K562 (cell line): Measurements from ENCODE around the gene CIART. TPM values are rescaled to one million over a fixed set of nuclear protein-coding genes. Genes with fewer than 3 reads are reported as not detected.
A peak's percentile ranks its signal among the peaks of the same experiment; 100 is the strongest.

ENCODE experiments used
- CBX5 ChIP-seq: IDR thresholded peaks from 2 replicates; pipeline ENCODE4 v1.6.1; 2014; ENCODE audit warnings: low read depth, borderline replicate concordance
- DMBX1 ChIP-seq: fragments of 250-450 bp; sonication (Bioruptor Pico); IDR thresholded peaks from 2 replicates; pipeline ENCODE4 v1.8.0; 2022; ENCODE audit warnings: inconsistent platforms, mild to moderate bottlenecking, moderate library complexity, borderline replicate concordance
- EZH2 ChIP-seq: IDR thresholded peaks from 2 replicates; pipeline ENCODE4 v1.6.1; 2012; ENCODE audit warnings: low read depth, mild to moderate bottlenecking, inconsistent platforms, low read length, borderline replicate concordance
- FOXK2 ChIP-seq, 2 experiments: fragments of 450-650 bp; IDR thresholded peaks in 1 of 2; conservative IDR thresholded peaks in 1 of 2; 2 replicates each; pipeline ENCODE4 v1.6.1; 2016; ENCODE audit warnings: low read depth in 2 of 2, mild to moderate bottlenecking in 1 of 2
- FUS ChIP-seq: fragments of 200-400 bp; formaldehyde crosslinking; optimal IDR thresholded peaks from 2 replicates; pipeline ENCODE3; 2017; ENCODE audit warnings: low read depth, low read length
- GABPB1 ChIP-seq: sonication (generic); formaldehyde crosslinking; IDR thresholded peaks from 2 replicates; pipeline ENCODE4 v1.8.0; 2022; ENCODE audit warnings: mild to moderate bottlenecking, missing genetic modification reagents
- HDAC6 ChIP-seq: IDR thresholded peaks from 2 replicates; pipeline ENCODE4 v1.6.1; 2012; ENCODE audit warnings: low read depth, mild to moderate bottlenecking, control low read depth, inconsistent platforms, low read length, moderate library complexity
- KDM2B ChIP-seq: fragments of 250-450 bp; sonication (Bioruptor Pico); IDR thresholded peaks from 2 replicates; pipeline ENCODE4 v1.8.0; 2021; ENCODE audit warnings: mild to moderate bottlenecking, moderate library complexity
- MYNN ChIP-seq, 2 experiments: sonication (generic); formaldehyde crosslinking in 1 of 2; IDR thresholded peaks; 2 replicates each; pipeline versions ENCODE4 v1.5.0 to v1.6.1; 2016 to 2020; ENCODE audit warnings: antibody characterized with exemption in 1 of 2, missing genetic modification reagents in 1 of 2
- NCOA6 ChIP-seq: fragments of 450-650 bp; IDR thresholded peaks from 2 replicates; pipeline ENCODE4 v1.6.1; 2017; ENCODE audit warnings: mild to moderate bottlenecking
- NEUROD1 ChIP-seq: fragments of 150-350 bp; IDR thresholded peaks from 2 replicates; pipeline ENCODE4 v1.6.1; 2014; ENCODE audit warnings: borderline replicate concordance, low read length, low read depth; ENCODE audit not compliant: partially characterized antibody
- NFE2L1 ChIP-seq: fragments of 450-650 bp; IDR thresholded peaks from 2 replicates; pipeline ENCODE4 v1.6.1; 2016; ENCODE audit warnings: missing genetic modification characterization, low read depth, mild to moderate bottlenecking, missing compliant biosample characterization, moderate library complexity, borderline replicate concordance
- NUFIP1 ChIP-seq: fragments of 450-650 bp; IDR thresholded peaks from 2 replicates; pipeline ENCODE4 v1.6.1; 2018; ENCODE audit not compliant: partially characterized antibody
- PCBP2 ChIP-seq: fragments of 200-400 bp; formaldehyde crosslinking; IDR thresholded peaks from 2 replicates; pipeline ENCODE4 v1.6.1; 2018; ENCODE audit warnings: low read length, low read depth, mild to moderate bottlenecking, moderate library complexity; ENCODE audit not compliant: poor library complexity, severe bottlenecking
- RCOR1 ChIP-seq, 2 experiments: IDR thresholded peaks; 2 replicates each; pipeline ENCODE4 v1.6.1; 2012; ENCODE audit warnings: low read depth in 2 of 2, low read length in 2 of 2, borderline replicate concordance in 1 of 2, improper control_type of control experiment in 1 of 2
- RFX1 ChIP-seq: fragments of 450-650 bp; IDR thresholded peaks from 2 replicates; pipeline ENCODE4 v1.6.1; 2016; ENCODE audit warnings: mild to moderate bottlenecking, moderate library complexity
- RNF2 ChIP-seq: sonication (generic); IDR thresholded peaks from 2 replicates; pipeline ENCODE4 v1.6.1; 2016
- SAFB2 ChIP-seq: fragments of 200-400 bp; formaldehyde crosslinking; IDR thresholded peaks from 2 replicates; pipeline ENCODE4 v1.6.1; 2018; ENCODE audit warnings: borderline replicate concordance, low read length, low read depth, moderate library complexity; ENCODE audit not compliant: severe bottlenecking
- SMARCB1 ChIP-seq: IDR thresholded peaks from 2 replicates; pipeline ENCODE4 v1.6.1; 2011; ENCODE audit warnings: improper control_type of control experiment, low read depth; ENCODE audit not compliant: insufficient read length
- SRSF7 ChIP-seq: fragments of 200-400 bp; formaldehyde crosslinking; optimal IDR thresholded peaks from 2 replicates; pipeline ENCODE3; 2017; ENCODE audit warnings: mild to moderate bottlenecking, low read depth, low read length
- STAT5A ChIP-seq: IDR thresholded peaks from 2 replicates; pipeline ENCODE4 v1.6.1; 2012; ENCODE audit warnings: low read length, inconsistent platforms, borderline replicate concordance
- TAF15 ChIP-seq: fragments of 200-400 bp; formaldehyde crosslinking; IDR thresholded peaks from 2 replicates; pipeline ENCODE4 v1.6.1; 2017; ENCODE audit warnings: mild to moderate bottlenecking, low read depth, low read length, moderate library complexity
- TAL1 ChIP-seq: fragments of 450-650 bp; IDR thresholded peaks from 2 replicates; pipeline ENCODE4 v1.6.1; 2016; ENCODE audit warnings: mild to moderate bottlenecking
- TRIM28 ChIP-seq: fragments of 450-650 bp; IDR thresholded peaks from 2 replicates; pipeline ENCODE4 v1.6.1; 2017
- U2AF1 ChIP-seq: fragments of 200-400 bp; formaldehyde crosslinking; optimal IDR thresholded peaks from 2 replicates; pipeline ENCODE3; 2017; ENCODE audit warnings: mild to moderate bottlenecking, low read depth, low read length, moderate library complexity
- ZHX1 ChIP-seq: fragments of 150-350 bp; conservative IDR thresholded peaks from 2 replicates; pipeline ENCODE4 v1.6.1; 2014; ENCODE audit warnings: low read length
- ZNF311 ChIP-seq: fragments of 250-450 bp; sonication (Bioruptor Pico); IDR thresholded peaks from 2 replicates; pipeline ENCODE4 v1.4.0; 2020; ENCODE audit warnings: mild to moderate bottlenecking, moderate library complexity
- ZNF41 ChIP-seq: fragments of 250-450 bp; sonication (Bioruptor Pico); conservative IDR thresholded peaks from 2 replicates; pipeline ENCODE4 v1.4.0; 2020; ENCODE audit warnings: mild to moderate bottlenecking
- ZNF551 ChIP-seq: fragments of 250-450 bp; sonication (Bioruptor Pico); IDR thresholded peaks from 2 replicates; pipeline ENCODE4 v1.5.0; 2021; ENCODE audit warnings: mild to moderate bottlenecking, moderate library complexity
- ZNF717 ChIP-seq: fragments of 250-450 bp; sonication (Bioruptor Pico); IDR thresholded peaks from 2 replicates; pipeline ENCODE4 v1.5.0; 2021
- polyA plus RNA-seq, 8 experiments: library from polyadenylated mRNA; depleted of rRNA in 4 of 8; stranded (reverse) in 5 of 8; unstranded in 3 of 8; fragments of >200 nt; fragmentation: Nextera tagmentation in 2 of 8; fragmentation: Illumina TruSeq in 1 of 8; extraction: Ambion mirVana in 2 of 8; extraction: Trizol in 1 of 8; gene quantifications; 2 replicates each; pipeline versions ENCODE4 v1.2.1 to v1.2.3, GENCODE V29; 2011 to 2014; ENCODE audit warnings: inconsistent platforms in 1 of 8, missing spikeins in 1 of 8
- total RNA-seq, 7 experiments: library from RNA; depleted of rRNA in 6 of 7; stranded (reverse); fragments of >200 nt in 6 of 7; fragmentation: Illumina TruSeq in 2 of 7; extraction: Trizol in 2 of 7; gene quantifications; 2 replicates each; pipeline versions ENCODE4 v1.2.1 to v1.2.3, GENCODE V29; 2011 to 2021; ENCODE audit warnings: low replicate concordance in 1 of 7

Gene CIART
- total and polyA plus RNA-seq, 9 of the 15 experiments (the other 6 are each of a cell fraction or from before 2014, with no cell fraction given), result 0.07 to 0.35 (median 0.19) TPM; not detected in 2

DNA sequence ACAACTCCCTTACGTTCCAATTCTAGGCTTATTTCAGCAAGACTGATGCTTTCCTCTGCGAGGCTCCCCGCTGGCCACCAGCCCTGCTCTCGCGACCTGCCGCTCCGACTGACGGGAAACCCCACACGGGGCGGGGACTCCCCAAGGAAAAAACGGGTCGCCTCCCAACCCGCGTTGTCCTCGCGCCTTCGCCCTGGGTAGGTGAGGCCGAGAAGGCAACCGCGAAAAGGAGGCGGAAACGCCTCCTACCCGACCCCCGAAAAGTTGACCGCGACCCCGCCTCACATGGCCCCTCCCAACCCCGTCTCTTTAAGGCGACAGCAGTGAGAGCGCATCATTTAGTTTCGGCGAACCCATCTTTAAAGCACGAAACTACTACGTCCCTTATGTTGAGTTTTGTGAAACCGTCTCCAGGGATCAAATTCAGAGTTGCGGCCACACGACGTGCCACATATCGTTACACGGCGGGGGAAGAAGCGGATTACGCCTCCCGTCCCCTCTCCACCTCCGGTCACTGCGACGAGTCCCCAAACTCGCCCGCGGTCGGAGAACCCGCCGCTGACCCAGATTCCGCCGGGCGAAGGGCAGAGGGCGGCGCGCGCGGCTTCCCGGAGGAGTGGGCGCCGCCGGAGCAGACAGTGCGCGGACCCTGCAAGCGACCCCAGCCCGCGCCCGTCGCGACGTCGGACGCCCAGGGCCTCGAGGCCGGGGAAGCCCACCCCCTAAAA lies 47.6 kb upstream of the CIART start (continued):
- TF ChIP-seq SAFB2, result no peak
- no peak for TF ChIP-seq RNF2
- TF ChIP-seq NCOA6, result no peak
- TF ChIP-seq FUS, result no peak
- TF ChIP-seq RFX1, result no peak
- TF ChIP-seq TRIM28, result no peak
- TF ChIP-seq CBX5, result no peak
- TF ChIP-seq DMBX1 (CRISPR knock-in tag), result no peak; the same call in 1 of the 2 replicates
- peak in 1 of 2 experiments; percentile 13; a peak in 1 of 4 replicates for TF ChIP-seq RCOR1 (IDR thresholded peaks at IDR 0.05; ENCODE audit: borderline replicate concordance in 1 of 2, low read depth in 2 of 2, low read length in 2 of 2)
- TF ChIP-seq KDM2B (CRISPR knock-in tag), result no peak
- TF ChIP-seq TAL1, result no peak
- TF ChIP-seq STAT5A, result no peak
- no peak for TF ChIP-seq ZNF717 (CRISPR knock-in tag)
- peak; percentile 63 for TF ChIP-seq U2AF1
- no peak for TF ChIP-seq ZNF41 (CRISPR knock-in tag)
- no peak for TF ChIP-seq FOXK2 (conservative IDR thresholded peaks at IDR 0.05 in 1 of 2, IDR thresholded peaks at IDR 0.05 in 1 of 2; ENCODE audit: low read depth in 2 of 2)
- no peak for TF ChIP-seq SMARCB1
- TF ChIP-seq GABPB1 (CRISPR knock-in tag), result no peak; the same call in 1 of the 2 replicates
- TF ChIP-seq HDAC6, result no peak
- no peak for TF ChIP-seq ZNF551 (CRISPR knock-in tag)
- TF ChIP-seq SRSF7, result no peak
- no peak for TF ChIP-seq NFE2L1 (tag)
- no peak for TF ChIP-seq EZH2
- no peak for TF ChIP-seq MYNN (IDR thresholded peaks at IDR 0.05)
- no peak for TF ChIP-seq MYNN (CRISPR knock-in tag; IDR thresholded peaks at IDR 0.05)
- no peak for TF ChIP-seq ZNF311
- no peak for TF ChIP-seq ZHX1
- no peak for TF ChIP-seq PCBP2
- TF ChIP-seq NUFIP1, result no peak
- peak; percentile 15 for TF ChIP-seq NEUROD1
- TF ChIP-seq TAF15, result no peak
